Muscle of arm (tissue), 12 donors: Measurements from ENCODE around the gene CLCNKA. TPM values are rescaled to one million over a fixed set of nuclear protein-coding genes. Genes with fewer than 3 reads are reported as not detected.

ENCODE experiments used
- DNase-seq: peaks from one replicate; pipeline ENCODE4 v3.0.0-alpha.2; 2013
- polyA plus RNA-seq, 12 donors: library from polyadenylated mRNA; unstranded; fragments of 120-200 nt; gene quantifications; one replicate each; pipeline ENCODE4 v1.2.1, GENCODE V29; 2013; ENCODE audit not compliant: insufficient read length in 12 of 12

CLCNKA gene
- polyA plus RNA-seq, 12 donors, result 0.30 to 1.7 (median 1.0) TPM; not detected in 2

DNA sequence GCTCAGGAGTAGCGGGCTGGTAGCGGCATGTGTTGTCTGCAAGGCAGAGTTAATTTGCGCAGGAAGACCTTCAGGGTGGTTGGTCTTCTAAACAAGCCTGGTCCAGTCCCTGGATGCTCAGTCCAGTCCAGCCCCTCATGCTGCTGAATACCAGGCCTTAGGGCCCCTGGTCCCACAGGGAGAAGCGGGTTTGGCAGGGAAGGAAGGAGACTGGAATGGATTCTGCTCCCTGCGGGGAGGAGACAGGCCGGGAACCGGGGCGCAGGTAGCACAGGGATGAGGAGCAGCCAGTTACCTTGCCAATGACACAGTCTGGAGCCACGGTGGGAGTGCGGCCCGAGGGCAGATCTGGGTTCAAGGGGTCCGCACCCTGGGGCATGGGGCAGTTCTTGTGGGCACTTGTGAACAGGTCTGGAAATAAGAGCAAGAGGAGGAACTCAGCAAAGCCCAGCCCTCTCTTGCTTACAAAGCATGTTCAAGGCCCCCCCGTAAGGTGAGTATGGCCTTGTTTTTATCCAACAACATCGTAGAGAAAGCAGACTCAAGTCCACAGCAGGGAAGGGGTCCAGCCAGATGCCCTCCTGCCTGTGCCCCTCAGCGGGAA is 41.5 kb downstream of the CLCNKA start:
- no peak for DNase-seq

DNA sequence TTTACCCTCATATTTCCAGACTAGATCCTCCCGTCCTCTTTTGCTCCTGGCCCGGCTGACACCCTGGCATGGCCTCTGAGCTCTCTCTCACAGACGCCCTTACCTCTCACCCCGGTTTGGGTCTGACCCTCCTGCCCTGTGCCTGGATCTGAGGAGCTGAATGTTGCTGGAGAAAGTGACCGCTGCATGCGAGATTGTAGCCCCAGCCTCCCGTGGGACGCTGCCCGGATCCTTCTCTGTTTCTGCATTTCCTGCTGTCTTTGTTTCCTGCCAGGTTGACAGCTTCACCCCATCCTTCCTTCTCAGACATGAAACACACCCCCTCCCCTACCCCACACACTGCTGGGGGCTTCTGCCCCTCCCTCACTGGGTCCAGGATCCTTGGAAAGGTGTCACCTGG is 42.1 kb downstream of the CLCNKA start:
- DNase-seq, result no peak

DNA sequence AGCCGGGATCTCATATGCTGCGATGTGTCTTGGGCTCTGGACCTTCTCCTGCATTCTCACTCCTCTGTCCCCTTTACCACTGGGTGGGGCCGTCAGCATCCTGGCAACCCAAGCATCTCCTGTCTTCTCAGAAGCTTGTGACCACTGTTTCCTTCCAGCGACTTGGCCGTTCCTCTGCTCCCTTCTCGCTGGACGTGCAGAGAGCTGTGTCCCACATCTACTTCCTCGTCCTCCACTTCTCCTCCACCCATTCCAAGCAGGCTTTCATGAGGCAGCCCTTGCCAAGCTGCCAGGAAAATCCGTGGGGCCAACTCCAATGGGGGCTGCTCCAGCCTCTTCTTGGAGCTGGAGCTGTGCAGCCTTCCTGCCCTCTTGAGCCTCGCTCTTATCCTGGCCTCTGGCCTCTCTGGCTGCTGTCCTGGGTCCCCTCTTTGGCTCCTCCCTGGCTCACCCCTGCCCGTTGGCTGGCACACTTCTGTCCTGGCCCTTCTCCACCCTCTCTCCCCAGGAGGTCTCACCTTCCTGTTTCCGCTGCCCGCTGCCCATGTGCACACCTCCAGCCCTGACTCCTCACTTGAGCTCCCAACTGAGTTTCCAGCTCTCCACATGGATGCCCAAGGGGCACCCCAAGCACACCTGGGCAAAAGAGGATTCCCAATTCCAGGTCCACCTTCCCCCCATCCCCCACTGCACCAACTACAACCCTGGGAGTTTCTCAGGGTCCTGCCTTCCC is 42.9 kb downstream of the CLCNKA start:
- DNase-seq, result no peak

DNA sequence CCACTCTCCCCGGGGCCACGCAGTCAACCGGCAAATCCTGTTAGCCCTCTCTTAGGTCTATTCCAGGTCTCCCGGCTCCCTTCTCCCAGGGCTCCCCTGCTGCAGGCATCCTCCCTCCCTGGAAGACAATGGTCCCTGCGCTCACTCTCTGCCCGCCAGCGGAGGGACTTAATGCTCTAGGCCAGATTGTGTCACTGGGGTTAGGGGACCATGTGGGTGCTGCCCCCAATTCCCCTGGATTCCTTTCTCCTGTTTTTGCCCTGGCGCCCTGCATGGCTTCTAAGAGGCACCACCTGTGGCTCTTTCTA is 43.4 kb downstream of the CLCNKA start:
- DNase-seq, result no peak

DNA sequence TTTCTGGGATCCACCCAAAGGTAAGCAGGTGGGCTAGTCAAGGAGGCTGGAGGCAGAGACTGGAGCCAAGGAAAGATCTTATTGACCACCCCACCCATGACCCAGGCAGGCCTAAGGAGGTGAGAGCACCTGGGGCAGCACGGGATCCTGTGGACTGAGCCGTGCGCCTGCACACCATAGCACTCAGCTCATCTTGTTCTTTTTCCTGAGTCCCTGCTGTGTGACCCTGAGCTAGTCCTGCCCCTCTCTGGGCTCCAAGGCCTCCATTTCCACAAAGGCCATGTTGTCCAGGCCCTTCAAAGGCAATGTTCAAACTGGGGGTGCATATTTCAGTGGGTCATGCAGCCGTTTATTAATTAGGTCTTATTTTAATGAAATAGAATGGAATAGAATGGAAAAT is 44.4 kb downstream of the CLCNKA start:
- no peak for DNase-seq

DNA sequence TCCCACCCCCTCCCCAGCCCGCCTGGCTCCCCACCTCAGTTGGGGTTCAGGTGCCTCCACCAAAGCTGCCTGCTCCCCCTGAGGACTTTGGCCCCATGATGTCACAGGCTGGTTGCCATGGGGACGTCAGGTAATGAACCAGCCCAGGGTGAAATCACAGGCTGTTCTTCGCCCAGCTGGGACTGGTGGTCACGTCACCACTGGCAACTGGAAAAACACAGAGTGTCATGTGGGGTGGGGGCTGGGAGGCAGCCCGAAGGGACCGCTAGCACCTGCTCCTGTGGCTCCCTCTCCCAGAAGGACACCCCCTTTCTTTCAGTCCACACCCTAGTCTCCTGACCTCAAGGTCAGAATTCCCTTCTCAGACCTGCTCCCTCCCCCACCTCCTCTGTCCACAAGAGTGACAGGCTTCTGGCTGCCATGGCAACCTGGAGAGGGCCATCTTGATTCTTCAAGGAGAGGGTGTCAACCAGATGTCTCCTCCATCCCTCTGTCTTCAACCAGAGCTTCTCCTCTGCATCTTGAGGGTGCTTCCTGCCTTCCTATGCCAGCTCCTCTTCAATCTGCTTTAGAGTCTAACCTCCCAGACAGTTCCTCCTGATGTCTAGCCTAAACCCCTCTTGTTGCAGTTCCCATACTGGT is 45.4 kb downstream of the CLCNKA start:
- DNase-seq, result no peak

DNA sequence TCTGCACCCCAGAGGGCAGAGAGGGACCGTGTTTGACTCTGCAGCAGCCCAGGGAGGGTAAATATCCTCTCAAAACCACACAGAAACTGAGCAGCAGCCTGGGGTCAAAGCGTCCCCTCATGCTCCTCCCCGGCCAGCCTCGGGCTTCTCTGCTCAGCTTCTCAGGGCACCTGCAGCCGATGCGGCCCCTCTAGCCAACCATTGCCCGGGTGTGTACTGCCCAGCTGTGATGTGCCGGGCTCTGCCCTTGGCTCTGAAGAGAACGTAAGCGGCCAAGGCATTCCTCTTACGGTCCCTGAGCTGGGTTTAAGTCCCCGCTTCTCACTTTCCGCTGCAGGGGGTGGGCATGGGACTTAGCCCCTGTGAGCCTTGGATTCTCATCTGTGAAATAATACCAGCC is 46.1 kb downstream of the CLCNKA start:
- DNase-seq, result no peak

DNA sequence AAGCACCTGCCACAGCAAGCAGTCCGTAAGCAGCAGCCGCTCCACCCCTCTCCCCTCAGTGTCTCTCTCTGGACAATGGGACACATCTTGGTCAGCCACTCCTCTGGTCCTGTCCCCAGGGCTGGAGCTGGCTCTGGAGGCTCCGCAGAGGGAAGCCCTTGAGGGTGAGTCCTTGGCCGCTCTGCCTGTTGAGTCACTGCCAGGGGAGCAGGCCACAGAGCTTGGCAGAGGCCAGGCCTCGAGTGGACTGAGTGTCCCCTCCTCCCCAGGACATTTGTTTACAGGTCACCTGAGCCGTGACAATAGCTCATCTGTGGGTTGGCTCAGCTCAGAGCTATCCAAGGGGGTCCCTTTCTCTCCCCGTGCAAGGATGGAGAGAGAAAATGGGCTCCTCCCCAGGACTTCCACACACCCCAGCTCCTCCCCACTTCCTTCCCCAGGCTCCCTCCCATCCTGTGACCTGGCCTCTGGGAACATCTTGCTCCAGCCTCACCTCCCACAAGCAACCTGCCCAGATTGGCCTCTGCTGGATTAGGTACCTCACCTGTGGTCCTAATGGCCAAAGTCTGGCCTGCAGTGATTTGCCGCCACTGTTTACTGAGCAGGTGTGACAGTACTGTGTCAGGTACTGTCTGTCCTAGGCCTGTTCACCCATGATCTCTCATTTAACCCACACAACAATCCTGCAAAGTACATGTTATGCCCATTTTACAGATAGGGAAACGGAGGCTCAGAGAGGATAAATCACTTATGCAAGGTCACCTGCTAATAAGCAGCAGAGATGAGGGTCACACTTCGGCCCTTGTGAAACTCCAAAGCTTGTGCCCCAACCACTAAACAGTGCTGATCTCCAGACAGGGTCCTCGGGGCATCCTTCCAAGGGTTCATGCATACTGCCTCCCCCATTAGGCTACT is 46.8 kb downstream of the CLCNKA start:
- DNase-seq, result no peak

DNA sequence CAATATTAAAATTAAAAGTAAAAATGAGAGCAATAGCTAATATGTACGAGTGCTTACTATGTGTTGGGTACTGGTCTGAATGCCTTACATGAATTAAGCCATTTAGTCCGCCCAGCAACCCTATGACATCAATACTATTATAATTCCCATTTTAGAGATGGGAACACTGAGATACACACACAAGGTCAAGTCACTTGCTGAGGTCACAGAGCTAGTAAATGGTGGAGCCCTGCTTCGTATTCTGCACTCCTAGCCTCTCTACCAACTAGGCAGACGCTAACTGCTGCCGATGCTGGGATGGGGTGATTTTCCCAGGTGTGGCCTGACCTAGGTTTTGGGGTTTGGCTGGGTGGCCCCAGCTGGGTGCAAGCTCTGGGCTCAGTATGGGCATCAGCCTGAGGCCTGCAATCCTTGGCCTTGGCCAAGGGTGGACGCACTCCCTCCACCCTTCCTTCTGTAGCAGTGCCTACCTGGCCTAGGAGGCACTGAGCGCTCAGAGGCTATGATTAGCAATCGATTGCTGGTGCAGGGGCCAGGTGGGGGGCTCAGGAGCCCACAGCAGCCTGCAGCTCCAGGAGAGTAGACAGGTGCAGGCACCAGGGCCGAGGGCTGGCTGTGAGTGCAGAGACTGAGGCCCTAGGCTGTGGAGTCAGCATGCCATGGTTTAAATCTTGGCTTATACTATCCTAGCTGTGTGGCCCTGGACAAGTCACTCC is 49.0 kb downstream of the CLCNKA start:
- no peak for DNase-seq

DNA sequence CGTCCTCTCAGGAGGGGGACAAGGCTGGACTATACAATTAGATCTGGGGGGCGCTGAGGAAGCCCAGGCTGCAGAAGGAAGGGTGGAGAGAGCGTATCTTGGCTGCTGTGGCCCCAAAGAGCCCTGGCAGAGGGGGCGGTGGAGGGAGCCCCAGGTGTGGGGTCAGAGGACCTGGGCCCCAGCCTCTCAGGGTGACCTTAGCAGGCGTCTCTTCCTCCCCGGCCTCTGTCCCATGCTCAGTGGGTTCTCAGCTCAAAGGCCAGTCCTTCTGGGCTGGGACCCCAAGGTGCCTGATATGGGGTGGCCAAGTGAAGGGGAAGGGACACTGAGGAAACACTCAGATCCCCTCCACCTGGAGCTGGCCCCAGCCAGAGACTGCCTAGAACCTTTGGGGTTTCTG is 49.8 kb downstream of the CLCNKA start:
- no peak for DNase-seq

DNA sequence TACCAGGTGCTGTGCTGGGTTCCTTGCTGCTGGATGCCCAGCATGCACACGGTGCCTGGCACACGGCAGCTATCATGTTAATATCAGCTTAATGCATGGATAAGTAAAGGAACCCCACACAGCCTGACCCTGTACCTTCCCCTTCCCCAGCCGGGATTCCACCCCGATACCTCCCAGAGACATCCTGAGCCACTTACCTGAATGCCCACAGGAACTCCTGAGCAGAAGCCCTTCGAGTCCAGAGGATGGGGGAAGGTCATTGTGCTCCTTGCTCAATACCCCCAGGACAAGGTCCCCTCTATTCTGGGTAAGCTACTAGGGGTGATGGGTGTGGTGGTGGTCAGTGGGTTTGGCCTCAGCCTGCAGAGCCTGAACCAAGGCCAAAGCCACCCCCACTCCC is 50.3 kb downstream of the CLCNKA start:
- DNase-seq, result no peak

DNA sequence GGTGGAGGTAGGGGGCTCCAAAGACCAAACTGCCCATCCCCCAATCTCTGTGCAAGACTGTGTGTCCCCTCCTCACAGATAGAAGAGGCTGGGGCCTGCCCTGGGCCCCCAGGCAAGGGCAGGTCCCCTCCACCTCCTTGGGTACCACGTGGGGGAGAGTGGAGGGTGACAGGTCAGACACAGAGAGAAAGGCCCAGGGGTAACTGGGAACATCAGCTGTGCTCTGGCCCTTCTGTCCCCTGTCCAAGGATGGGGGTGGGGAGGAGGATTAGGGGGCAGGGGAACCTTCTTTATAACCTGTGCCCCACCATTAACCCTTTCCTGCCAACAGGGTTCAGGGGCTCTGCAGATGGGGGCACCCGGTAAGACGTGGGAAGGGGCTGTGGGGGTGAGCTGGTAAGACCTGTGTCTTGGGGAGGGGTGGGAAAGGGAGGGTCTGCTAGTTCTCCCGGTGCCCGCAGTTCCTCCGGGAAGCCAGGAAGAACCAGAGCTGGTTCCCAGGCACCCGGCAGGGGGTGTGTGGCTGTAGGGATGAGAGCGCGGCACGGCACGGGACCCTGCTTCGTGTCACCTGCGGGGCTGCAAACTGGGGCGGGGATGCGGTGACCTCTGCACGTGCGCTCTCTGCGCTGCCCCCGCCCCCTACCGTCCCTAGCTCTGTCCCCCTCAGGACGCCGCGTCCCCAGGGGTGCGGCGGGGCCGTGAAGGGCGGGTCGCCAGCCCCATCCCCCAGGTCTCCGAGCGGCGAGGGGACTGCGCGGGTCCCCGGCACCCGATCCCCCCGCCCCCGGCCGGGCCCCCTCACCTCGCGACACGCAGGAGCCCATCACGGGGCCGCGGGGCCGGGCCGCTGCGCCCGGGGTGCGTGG is 51.0 kb downstream of the CLCNKA start:
- no peak for DNase-seq

DNA sequence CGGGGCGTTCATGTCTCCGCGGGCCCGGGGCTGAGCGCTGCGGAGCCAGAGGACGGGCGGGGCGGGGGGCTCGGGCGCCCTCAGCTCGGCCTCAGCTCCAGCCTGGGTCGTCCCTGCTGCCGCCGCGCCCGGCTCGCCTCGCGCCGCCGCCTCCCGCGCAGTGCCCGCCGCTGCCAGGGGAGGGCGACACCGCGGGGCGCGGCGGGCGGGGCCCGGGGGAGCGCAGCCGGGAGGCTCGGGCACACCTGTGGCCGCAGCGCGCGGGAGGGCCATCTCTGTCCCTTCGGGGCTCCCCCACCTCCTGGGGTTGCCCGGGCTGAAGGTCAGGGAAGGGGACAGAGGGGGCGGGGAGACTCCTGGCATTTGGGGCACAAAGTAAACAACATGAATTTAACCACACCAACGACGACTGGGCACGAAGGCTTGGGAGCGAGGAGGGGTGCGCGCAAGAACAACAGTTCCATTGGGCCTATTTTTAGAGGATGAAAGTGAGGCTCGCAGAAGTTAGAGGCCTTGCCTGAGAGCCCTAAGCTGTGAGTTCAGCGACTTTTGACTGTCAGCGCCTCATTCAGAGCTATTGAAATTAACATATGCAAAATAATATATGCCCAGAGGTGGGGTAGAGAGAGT is 51.8 kb downstream of the CLCNKA start, which contains the start of gene FAM131C:
TSS of gene FAM131C (minus strand) at position 162 of the 630 bp plus-strand sequence. CDS start 209 bp downstream, outside the sequence.
- DNase-seq, result no peak

DNA sequence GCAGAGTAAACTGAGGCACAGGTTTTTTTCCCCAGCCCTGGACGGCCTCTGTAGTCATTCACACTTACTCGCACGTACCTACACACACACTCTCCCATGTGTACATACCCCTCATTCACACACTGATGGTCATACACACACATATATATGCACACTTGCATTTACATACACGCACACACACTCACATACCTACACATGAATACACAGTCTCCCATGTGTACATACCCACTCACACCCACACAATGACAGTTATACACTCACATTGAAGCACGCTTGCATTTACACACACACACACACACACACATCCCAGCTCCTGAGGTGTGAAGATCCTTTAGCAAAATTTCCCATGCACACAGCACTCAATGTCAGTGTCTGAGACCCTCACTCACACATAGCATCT is 52.4 kb downstream of the CLCNKA start:
- no peak for DNase-seq

DNA sequence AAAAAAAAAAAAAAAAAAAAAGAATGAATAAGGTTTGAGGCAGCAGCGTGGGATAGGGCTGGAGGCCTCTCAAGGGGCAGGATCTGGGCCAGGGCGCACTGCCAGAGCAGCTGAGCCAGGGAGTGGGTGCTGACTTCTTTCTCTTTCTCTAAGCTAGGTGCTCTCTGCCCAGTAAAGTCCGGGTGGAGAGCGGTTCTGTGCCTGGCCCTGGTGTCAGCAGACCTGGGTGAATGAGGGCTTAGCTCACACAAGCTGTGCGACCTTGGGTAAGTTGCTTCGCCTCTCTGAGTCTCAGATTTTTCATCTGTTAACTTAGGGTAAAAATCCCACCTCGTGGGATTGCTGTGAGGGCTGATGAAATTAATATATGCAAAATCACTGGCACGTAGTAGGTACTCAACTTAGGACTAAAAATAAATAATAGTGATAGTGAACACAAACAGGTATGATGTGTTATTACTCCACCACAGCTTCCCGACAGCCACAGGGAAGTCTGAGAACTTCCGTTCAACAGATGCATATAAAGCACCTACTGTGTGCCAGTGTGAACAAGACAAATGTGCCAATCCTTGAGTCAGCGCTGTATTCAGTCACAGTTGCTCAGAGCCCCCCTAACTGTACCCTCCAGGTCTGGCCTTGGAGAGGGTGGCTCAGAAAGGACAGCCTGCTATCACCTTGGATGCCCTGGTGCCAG is 53.6 kb downstream of the CLCNKA start:
- DNase-seq, result no peak

DNA sequence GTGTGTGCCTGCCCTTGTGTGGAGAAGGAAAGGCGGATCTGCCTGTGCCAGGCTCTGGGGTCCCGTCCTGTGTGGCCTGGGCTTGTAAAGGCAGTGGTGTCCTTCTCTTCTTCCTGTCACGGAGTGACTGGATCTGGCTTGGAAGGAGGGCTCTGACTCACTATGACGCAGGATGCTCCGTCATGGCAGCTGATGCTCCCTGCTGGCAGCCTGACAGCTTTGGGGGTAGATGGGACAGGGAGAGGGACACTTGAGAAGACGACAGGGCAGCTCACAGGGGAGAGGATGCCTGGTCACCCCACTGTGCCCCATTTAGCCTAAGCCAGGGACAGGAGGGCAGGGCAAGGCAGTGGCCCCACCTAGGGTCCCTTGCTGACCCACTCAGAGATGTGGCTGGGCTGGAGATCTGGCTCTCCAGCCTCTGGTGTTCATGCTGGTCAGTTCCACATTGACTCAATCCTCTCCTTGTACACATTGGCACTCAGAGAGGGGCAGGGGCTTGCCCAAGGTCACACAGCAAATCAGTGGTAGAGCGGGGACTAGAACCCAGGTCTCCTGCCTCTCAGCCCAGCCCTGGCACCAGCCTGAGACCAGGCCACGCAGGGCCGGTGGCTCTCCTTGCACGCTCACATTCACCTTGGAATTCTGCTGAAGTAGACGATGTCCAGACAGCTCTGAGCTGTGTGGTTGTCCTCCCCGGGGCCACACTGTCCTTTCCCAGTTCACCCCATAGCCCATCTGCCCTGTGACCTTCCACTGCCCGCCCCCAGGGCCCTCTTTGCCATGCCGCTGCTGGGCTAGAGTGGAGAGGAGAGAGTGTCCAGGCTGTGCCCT is 54.4 kb downstream of the CLCNKA start:
- DNase-seq, result no peak

DNA sequence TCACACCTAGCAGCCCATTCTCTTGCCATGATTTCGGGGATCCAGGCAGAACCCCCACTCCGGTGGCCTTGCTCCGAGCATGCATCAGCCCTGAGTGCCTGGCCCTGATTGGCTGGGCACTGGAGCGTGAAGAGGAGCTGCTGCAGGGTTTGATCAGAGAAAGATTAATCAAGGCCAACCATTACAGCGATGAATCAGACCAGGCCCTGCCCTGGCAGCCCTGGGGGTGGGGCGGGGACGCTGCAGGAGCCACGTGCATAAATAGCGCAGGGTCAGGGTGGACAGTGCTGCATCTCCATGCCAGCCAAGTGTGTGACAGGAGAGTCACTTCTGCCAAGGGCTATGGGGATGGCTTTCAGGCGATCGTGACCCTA is 55.0 kb downstream of the CLCNKA start:
- DNase-seq, result no peak

DNA sequence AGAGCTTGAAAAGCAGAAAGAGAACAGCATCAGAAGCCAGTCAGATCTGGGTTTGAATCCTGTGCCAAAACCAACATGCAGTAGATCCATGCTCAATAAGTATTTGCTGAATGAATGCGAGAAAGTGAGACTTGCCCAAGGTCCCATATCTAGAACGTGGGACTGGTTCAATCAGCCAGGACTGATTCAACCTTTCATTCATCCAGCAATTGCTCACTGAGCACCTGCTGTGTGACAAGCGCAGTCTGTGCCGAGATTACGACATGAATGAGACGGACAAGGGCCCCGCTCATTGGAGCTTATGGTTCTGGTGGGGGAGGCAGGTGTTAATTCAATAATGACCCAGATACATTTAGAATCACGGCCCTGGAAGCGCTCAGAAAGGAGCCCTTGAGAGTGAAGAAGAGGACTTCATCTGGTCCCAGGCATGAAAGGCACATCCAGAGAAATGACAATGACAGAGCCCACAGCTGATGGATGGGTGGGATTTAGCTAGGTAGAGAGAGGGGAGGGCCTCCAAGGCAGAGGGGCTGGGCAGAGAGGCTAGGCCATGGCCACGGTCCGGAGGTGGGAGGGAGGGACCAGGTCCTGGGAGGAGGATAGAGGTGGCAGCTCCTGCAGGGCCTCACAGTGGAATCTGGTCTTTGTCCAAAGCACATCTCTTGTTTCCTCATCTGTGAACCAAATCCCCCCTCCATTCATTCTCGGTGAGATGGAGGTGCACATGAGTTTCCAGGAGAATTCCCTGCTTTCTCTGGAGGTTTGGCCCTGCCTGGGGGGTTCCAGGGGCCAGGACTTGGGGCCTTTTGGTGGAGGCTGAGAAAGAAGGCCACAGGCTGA is 55.8 kb downstream of the CLCNKA start:
- DNase-seq, result no peak
